CD4-positive, alpha-beta T cell treated with Interleukin-12 subunit alpha and Interleukin-12 subunit beta, for 1 hour (primary cell): Measurements from ENCODE around the gene FHIT.
A peak's percentile ranks its signal among the peaks of the same experiment; 100 is the strongest.

Source experiments
- DNase-seq: peaks from one replicate; pipeline ENCODE4 v3.0.0-alpha.2; 2020

The FHIT gene

GRCh38 chr3:60010781-60011180, 1240.5 kb downstream of the FHIT start:
- DNase-seq = peak; percentile 81

DNA sequence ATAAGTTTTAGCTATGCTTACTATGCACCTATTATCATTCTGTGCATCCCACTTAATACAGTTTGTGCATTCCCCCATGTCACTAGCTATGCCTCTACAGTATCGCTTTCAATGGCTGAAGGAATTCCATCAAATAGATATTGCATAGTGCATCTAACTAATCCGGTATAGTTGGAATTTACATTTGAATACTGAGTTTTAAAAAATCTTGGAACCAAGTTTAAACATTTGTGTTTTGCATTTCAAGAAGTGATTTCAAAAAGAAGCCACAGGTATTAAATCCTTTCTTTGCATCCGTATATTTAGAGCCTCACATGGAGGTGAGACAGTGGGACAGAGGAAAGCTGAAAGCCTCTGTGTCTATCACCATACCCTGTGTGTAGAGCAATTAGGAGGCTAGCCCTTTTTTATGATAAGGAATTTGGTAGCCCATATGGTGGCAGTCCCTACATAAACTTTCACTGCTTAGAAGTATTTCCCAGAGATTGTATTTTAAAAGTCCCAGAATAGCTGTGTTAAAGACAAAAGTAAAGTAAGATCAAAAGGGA, 1241.2 kb downstream of the FHIT start:
- DNase-seq = no peak

- DNase-seq = no peak
These were observed 1249.9 kb downstream of the FHIT start for GRCh38 chr3:60001369-60001768.

DNA sequence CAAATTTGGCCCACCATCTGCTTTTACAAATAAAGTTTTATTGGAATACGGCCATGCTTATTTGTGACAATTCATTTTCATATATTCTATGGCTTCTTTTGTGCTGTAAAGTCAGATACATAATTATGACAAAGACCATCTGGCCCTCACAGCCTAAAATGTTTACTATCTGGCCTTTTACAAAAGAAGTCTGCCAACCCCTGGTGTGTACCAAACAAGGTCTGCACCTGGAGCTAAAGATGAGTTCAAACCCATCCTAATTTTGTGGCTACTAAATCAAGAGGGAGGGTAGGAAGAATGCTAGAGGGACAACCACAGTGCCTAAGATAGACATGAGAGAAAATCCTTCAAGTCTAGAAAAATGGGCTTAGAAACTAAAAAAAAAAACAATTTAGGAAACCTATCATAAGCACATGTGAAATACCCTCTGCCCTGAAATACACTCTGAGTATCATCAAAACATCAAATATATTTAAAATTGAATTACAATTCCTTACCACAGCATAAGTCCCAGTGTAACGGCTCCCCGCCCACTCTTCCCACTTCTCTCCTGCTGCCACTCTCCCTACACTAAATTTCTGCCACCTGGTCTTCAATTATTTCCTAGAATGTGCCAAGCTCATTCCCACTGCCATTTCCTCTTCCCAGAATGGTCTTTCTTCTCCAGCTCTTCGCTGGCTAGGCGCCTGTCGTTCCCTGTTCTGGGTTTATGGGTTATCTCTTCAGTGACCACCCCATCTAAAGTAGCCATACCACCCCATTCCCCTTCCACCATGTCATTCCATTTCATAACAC, 1250.7 kb downstream of the FHIT start:
- no peak for DNase-seq

DNA sequence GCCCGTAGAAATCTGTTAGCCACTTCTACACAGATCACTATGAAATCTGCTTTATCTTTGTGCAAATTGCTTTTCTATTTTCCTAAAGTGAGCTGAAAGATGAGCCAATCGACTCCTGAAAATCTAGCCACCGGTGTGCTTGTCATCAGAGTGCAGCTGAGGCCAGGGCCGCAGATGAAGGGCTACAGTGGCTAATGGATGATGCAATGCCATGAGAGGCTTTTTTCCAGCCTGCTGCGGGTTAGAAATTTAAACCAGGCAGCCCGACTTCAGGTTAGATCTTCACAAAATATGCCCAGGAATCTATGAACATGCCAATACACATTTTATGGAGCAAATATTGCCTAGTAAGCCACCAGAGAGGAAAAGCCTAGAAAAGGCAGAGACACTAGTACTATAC, 1253.2 kb downstream of the FHIT start:
- DNase-seq = no peak

- DNase-seq = no peak
These were observed 1253.7 kb downstream of the FHIT start for GRCh38 chr3:59997583-59997982.

DNA sequence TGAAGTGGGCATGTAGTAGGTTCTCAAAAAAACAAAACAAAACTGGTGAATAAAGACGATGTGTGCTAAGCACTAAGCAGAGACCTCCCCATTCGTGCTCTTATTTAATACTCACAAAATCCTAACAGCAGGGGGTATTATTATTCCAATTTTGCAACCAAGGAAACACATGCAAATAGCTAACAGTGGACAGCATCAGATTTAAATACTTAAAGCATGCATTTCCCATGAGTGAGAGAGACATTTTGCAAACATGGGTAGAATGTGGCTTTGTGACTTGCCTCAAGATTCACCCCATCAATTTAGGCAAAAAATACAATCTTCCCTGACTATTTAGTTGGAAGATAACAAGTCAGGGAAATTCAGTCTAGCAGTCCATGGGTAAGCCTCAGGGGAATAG, 1255.2 kb downstream of the FHIT start:
- DNase-seq = no peak

DNA sequence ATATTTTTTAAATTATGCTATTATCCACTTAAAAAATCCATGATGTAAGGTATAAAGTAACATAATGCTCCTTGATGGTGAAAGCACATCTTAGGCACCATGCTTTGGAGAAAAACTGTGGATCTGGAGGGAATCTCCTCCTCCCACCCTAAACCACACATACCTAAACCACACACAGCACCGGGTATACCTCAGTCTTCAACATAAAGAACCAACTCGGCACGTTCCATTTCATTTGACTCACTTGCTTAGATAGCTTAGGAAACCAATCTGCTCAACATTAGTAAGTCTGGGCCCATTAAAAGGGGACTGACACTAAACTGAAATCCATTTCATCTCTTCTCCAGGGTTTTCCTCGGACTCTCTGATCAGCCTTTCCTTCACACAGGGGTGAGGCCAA, 1255.7 kb downstream of the FHIT start:
- DNase-seq = no peak

DNA sequence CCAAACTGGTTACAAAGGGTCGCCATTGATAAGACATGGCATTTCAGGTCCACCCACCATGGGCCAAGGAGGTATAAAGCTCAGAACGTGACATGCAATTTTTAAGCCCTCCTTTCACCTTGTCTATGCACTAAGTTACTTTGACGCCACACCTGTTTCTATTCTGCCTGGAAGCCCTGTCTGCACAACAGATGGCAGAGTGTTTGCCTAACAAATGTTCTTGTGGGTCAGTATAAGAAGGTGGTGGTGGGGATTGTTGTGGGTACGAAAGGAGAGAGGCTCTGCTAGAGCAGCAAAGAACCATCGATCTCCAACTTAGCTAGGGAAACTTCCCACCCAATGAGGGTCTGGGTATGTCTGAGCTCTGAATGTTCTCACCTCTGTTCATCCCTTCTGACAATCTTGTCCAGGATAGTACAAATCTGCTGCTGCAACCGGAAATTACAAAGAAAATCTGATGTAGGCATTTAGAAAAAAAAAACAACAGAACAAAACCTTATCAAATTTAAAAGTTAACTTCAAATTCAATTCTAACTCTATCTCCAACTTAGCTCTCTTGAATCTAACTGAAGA, 1256.4 kb downstream of the FHIT start:
- no peak for DNase-seq

GRCh38 chr3:59992578-59992977, 1258.7 kb downstream of the FHIT start:
- no peak for DNase-seq

DNA sequence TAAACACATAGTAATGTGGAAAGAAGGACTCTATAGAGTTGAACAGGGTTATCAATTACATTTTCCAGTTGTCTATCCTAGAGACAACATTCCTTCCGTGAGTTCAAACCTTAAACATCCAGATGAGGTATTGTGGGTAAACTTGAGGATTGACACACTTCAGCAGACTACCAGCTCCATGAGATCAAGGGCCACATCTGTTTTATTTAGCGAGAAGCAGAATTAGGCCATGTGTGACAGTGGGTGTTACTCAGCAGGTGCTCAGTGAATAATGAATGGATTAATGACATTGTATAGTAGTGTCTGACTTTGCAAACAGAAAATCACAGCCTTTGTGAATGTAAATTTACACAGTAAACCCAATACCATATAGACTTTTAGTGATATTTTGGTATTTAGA, 1260.3 kb downstream of the FHIT start:
- DNase-seq = no peak

- peak; percentile 8 for DNase-seq
These were observed 1268.7 kb downstream of the FHIT start for GRCh38 chr3:59982510-59982909.

GRCh38 chr3:59981377-59981776, 1269.9 kb downstream of the FHIT start:
- peak; percentile 34 for DNase-seq

DNA sequence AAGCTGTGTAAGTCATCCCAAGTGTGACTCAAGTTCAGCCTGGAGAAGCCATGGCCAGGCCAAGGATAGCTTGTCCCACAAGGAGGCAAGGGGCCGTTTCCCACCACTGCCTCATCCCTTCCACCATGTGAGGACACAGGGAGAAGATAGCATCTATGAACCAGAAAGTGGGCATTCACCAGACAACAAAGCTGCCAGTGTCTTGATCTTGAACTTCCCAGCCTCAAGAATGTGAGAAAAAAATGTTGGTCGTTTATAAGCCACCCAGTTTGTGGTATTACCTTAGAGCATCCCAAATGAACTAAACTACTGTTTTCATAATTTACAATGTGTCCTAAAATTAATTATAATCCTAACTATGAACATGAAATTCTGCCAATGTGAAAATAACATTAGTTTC, 1270.7 kb downstream of the FHIT start:
- DNase-seq = no peak

- DNase-seq = no peak
These were observed 1271.7 kb downstream of the FHIT start for GRCh38 chr3:59979542-59979941.

DNA sequence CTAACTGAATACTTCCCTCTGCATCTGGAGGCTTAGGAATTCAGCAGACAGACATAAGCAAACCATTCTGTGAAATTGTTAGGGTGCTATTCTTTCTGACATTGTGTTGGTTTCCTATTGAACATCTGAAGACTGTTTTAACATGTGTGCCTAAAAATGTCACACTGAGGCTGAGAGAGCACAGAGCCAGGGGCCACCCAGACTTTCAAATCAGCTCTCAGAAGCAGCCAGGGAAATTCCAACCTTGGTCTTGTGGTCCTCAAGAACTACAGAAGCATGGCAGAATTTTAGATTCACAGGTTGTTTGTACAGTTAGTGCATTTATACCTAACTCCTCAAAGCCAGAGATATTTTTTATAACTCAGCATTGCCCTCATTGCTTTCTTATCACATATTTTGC, 1272.3 kb downstream of the FHIT start:
- DNase-seq = peak; percentile 15

GRCh38 chr3:59970796-59971195, 1280.5 kb downstream of the FHIT start:
- no peak for DNase-seq

DNA sequence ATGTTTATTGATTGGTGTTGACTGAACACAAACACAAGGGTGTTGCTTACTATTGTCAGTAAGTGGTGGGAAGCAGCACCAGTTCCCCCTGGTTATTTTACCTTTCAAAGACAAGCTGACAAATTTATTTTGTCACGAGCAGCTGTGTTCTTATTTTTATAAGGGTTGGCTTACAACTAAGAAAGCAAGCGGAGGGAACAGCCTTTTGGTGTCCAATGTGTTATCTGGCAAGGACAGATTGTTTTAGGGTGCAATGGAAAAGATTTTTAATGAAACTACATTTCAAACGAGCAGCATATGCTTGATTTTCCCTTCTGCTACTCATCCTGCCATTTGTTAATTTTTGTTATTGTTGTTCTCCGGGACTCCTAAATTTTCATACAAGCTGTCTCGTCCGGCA, 1280.9 kb downstream of the FHIT start:
- no peak for DNase-seq

GRCh38 chr3:59968513-59969045, 1282.7 kb downstream of the FHIT start:
- DNase-seq = no peak

- no peak for DNase-seq
These were observed 1287.6 kb downstream of the FHIT start for GRCh38 chr3:59963676-59964075.

DNA sequence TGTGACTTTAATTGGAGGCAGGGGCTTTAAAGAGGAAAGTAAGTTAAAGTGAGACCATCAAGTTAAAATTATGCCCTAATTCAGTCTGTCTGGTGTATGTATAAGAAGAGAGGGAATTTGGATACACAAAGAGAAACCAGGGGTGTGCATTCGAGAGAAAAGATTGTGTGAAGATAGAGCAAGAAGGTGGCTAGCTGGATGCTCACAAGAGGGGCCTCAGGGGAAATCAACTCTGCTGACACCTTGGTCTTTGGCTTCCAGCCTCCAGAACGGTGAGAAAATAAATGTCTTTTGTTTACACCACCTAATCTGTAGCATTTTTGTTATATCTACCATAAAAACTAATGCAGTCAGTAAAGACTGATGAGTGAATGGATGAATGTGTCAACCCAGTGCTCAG, 1294.1 kb downstream of the FHIT start:
- DNase-seq = no peak

GRCh38 chr3:59953104-59953503, 1298.1 kb downstream of the FHIT start:
- no peak for DNase-seq

DNA sequence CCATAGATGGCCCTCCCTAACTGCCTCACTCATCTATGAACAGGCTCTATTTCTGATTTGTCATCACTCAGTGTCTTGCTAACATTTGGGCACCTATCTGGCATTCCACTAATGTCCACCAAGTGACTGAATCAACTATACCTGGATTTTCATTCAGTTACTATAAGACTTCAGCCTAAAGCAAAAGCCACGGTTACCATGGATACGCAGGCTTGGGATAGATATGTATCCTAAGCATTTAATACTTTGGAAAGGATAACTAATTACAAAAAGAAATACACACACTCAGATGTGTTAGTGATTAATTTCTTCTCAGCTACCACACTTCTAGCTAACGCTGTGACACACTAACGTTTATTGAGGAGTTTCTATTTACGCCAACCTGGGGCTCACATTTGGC, 1301.9 kb downstream of the FHIT start:
- no peak for DNase-seq

DNA sequence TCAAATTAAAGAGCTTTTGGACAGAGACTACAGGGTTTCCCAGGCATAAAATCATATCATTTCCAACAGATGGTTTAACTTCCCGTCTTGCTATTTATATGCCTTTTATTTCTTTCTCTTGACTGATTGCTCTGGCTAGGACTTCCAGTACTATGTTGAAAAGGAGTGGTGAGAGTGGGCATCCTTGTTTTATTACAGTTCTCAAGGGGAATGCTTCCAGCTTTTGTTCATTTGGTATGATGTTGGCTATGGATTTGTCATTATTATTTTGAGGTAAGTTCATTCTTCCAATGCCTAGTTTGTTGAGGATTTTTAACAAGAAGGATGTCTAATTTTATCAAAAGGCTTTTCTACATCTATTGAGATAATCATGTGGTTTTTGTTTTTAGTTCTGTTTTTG, 1304.9 kb downstream of the FHIT start:
- DNase-seq = no peak
